Measurements from ENCODE around the gene ELF1.
"Not testable (repeated sequence)": the region's sequence is repeated elsewhere in the genome, so short reads cannot be mapped to it uniquely, and the experiment has no call there.

- not testable (repeated sequence) for TF ChIP-seq RCOR1 (conservative IDR thresholded peaks at IDR 0.05; ENCODE audit: low read depth, low read length); SUZ12 (IDR thresholded peaks at IDR 0.05; ENCODE audit: unreplicated experiment); ATF3 (IDR thresholded peaks at IDR 0.05; ENCODE audit: borderline replicate concordance, extremely low read depth, low read depth, low read length); ZNF687 (IDR thresholded peaks at IDR 0.05); MLLT1 (IDR thresholded peaks at IDR 0.05); BRCA1 (IDR thresholded peaks at IDR 0.05; ENCODE audit: low read depth, low read length); POLR2A (IDR thresholded peaks at IDR 0.05; ENCODE audit: low read depth, low read length); HCFC1 (IDR thresholded peaks at IDR 0.05; ENCODE audit: low read length); MXI1 (IDR thresholded peaks at IDR 0.05; ENCODE audit: low read depth, low read length); SRF (IDR thresholded peaks at IDR 0.05; ENCODE audit: low read depth in 2 of 2, low read length in 2 of 2); CTCF (IDR thresholded peaks at IDR 0.05 in 2 of 3, conservative IDR thresholded peaks at IDR 0.05 in 1 of 3; ENCODE audit: control insufficient read depth in 2 of 3, extremely low read depth in 1 of 3, insufficient read depth in 1 of 3, low read depth in 3 of 3, low read length in 3 of 3); TAF1 (IDR thresholded peaks at IDR 0.05; ENCODE audit: borderline replicate concordance, low read depth, low read length); MAX (IDR thresholded peaks at IDR 0.05; ENCODE audit: low read depth, low read length)
Measured at GRCh38 chr13:40919901-40920300, 99.2 kb downstream of the ELF1 start.
